GM23338 (cell line): ENCODE results near the gene RAB42.

Source experiments
- CTCF ChIP-seq, 2 experiments: fragments of 200-600 bp in 1 of 2; sonication (generic) in 1 of 2; conservative IDR thresholded peaks; 2 replicates each; pipeline versions ENCODE4 v1.5.1 to v1.6.1; 2016 to 2017; ENCODE audit warnings: antibody characterized with exemption in 2 of 2, low read depth in 2 of 2, mild to moderate bottlenecking in 2 of 2, moderate library complexity in 1 of 2
- ETS1 ChIP-seq: IDR thresholded peaks from 2 replicates; pipeline ENCODE4 v1.6.1; 2016; ENCODE audit warnings: antibody characterized with exemption
- EZH2 ChIP-seq: fragments of 200-600 bp; sonication (generic); IDR thresholded peaks from one replicate; pipeline ENCODE4 v1.8.0; 2017; ENCODE audit warnings: antibody characterized with exemption, mild to moderate bottlenecking, low read depth; ENCODE audit not compliant: unreplicated experiment
- EZH2phosphoT487 ChIP-seq: fragments of 200-600 bp; sonication (generic); IDR thresholded peaks from one replicate; pipeline ENCODE4 v1.8.1; 2018; ENCODE audit warnings: antibody characterized with exemption; ENCODE audit not compliant: unreplicated experiment
- JUNB ChIP-seq: IDR thresholded peaks from one replicate; pipeline ENCODE4 v1.6.1; 2016; ENCODE audit warnings: antibody characterized with exemption; ENCODE audit not compliant: unreplicated experiment
- POLR2AphosphoS5 ChIP-seq: IDR thresholded peaks from 2 replicates; pipeline ENCODE4 v1.6.1; 2016; ENCODE audit warnings: antibody characterized with exemption, low read depth
- REST ChIP-seq: IDR thresholded peaks from one replicate; pipeline ENCODE4 v1.6.1; 2018; ENCODE audit warnings: antibody characterized with exemption; ENCODE audit not compliant: unreplicated experiment
- ZNF331 ChIP-seq: fragments of 250-450 bp; sonication (Bioruptor Pico); IDR thresholded peaks from 2 replicates; pipeline ENCODE4 v1.5.0; 2020; ENCODE audit warnings: low read depth, mild to moderate bottlenecking, moderate library complexity

GRCh38 chr1:28565040-28565439 lies 27.0 kb upstream of the RAB42 start:
- no peak for TF ChIP-seq CTCF (conservative IDR thresholded peaks at IDR 0.05; ENCODE audit: low read depth in 2 of 2)
- TF ChIP-seq POLR2AphosphoS5: no peak
- TF ChIP-seq REST: no peak
- TF ChIP-seq EZH2: no peak
- TF ChIP-seq JUNB: no peak
- no peak for TF ChIP-seq ZNF331 (CRISPR knock-in tag)
- no peak for TF ChIP-seq EZH2phosphoT487
- no peak for TF ChIP-seq ETS1
